ENCODE data around the gene CES3.
"Not testable (repeated sequence)": the region's sequence is repeated elsewhere in the genome, so short reads cannot be mapped to it uniquely, and the experiment has no call there.

DNA sequence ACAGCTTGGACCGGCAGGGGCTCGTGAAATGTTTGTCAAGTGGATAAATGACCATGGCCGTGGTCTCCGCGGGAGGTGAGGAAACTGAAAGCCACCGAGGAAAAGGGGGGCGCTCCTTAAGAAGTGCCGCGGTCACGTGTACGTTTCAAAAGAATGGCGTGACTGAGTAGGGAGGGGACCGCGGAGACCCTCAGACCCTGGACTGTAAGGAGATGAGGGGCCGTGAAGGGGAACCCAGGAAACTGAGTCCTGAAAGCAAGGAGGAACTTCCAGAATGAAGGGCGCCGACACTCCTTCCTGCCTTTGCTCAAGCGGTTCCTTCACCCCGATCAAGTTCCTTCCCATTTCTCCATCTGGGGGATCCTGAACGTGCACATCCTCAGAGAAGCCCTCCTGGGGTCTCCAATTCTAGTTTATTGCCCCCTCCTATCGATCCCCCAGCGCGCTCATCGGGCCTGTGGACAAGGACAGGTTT lies 26.2 kb upstream of the CES3 start:
- TF ChIP-seq, protein P1, sequence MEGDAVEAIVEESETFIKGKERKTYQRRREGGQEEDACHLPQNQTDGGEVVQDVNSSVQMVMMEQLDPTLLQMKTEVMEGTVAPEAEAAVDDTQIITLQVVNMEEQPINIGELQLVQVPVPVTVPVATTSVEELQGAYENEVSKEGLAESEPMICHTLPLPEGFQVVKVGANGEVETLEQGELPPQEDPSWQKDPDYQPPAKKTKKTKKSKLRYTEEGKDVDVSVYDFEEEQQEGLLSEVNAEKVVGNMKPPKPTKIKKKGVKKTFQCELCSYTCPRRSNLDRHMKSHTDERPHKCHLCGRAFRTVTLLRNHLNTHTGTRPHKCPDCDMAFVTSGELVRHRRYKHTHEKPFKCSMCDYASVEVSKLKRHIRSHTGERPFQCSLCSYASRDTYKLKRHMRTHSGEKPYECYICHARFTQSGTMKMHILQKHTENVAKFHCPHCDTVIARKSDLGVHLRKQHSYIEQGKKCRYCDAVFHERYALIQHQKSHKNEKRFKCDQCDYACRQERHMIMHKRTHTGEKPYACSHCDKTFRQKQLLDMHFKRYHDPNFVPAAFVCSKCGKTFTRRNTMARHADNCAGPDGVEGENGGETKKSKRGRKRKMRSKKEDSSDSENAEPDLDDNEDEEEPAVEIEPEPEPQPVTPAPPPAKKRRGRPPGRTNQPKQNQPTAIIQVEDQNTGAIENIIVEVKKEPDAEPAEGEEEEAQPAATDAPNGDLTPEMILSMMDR (IDR thresholded peaks at IDR 0.05): not testable (repeated sequence)
- not testable (repeated sequence) for TF ChIP-seq POLR2A (IDR thresholded peaks at IDR 0.05)

All from testis (tissue), 2 donors.